HG03442 (cell line): ENCODE measurements around the gene HK2.
"Not testable (repeated sequence)": the region's sequence is repeated elsewhere in the genome, so short reads cannot be mapped to it uniquely, and the experiment has no call there.

Experiments used
- ATAC-seq: cut with Tn5 transposase; IDR thresholded peaks from one replicate; pipeline ENCODE4 v1.9.1; 2021; ENCODE audit warnings: mild to moderate bottlenecking, moderate library complexity; ENCODE audit not compliant: unreplicated experiment

The HK2 gene

DNA sequence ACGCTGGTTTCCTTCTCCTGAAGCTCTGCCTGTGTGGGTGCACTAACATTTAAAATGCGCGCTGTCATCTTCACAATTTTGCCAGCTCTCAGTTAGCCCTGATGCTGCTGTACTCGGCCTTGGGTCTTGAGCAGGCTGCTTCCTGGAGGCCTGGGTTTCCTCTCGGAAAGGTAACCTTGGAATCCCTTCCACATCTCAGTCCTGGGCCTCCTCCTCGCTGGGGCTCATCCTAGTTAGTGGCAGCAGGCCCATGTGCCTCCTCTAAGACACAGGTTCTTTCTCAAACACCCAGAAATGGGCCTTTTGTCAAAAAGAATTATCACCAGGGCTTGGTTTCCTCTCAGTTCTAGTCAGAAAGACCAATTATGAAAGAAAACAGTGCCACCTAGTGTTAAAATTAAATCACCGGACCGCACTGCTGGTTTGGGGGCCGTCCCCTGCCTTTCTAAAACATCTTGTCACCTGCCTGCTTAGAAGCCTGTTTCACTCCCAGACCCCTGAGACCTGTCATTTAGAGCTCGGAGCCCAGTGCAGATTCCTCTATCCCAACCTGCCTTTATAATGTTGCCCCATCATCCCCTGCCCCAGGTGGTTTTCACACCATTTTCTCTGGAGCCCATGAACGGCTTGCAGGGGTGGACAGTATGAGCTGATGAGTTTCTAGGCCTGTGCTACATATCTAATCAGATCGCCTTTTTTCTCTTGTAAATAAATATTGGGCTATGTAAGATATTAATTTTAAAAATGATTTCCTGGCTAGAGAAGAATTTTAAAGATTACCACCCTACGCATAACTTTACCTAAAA is 42.4 kb downstream of the HK2 start:
- peak; percentile 69 for ATAC-seq

- no peak for ATAC-seq
Measured at GRCh38 chr2:74877376-74877775, 43.4 kb downstream of the HK2 start.

GRCh38 chr2:74877781-74878433 is 44.0 kb downstream of the HK2 start:
- ATAC-seq, result no peak

DNA sequence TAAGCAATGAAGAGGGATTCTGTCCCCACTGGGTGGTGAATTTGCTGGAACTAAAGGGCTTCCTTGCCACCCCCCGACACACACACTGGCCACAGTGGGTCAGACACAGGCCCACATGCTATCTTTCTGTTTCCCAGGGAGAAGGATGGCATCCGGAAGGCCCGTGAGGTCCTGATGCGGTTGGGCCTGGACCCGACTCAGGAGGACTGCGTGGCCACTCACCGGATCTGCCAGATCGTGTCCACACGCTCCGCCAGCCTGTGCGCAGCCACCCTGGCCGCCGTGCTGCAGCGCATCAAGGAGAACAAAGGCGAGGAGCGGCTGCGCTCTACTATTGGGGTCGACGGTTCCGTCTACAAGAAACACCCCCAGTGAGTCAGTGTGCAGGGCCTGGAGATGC is 44.6 kb downstream of the HK2 start:
- ATAC-seq, result no peak

GRCh38 chr2:74880054-74880728 is 46.3 kb downstream of the HK2 start:
- no peak for ATAC-seq

DNA sequence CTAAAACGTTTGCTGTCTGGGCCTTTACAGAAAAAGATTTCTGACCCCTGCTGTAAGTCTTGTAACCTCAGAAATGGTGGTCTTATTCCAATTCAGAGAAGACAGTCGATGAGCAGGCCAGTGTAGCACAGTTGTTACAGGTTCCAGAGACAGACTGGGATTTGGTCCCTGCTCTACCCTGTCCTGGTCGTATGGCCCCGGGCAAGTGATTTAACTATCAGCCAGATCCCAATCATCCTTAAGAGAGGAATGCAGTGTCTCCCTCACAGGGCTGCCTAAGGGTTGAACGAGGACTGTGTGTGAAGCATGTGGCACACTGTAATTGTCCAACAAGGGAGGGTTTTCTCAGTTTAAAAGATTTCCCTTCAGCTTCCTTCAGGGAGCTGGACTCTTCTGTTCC is 47.2 kb downstream of the HK2 start:
- no peak for ATAC-seq

GRCh38 chr2:74881626-74882298 is 47.8 kb downstream of the HK2 start:
- ATAC-seq, result no peak

DNA sequence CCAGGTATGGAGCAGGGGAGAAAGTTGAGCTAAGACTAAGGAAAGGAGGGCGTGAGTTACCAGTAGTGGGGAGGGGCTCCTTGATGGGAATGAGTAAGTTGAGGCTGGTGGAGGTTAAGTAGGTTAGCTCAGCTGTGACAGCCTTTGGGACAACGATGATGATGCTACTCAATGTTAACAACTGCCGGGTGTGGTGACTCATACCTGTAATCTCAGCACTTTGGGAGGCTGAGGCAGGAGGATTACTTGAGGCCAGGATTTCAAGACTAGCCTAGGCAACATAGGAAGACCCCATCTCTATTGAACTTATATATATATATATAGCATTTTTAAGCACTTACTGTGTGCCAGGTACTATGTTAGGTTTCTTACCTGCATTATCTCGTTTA is 48.4 kb downstream of the HK2 start:
- ATAC-seq, result no peak

DNA sequence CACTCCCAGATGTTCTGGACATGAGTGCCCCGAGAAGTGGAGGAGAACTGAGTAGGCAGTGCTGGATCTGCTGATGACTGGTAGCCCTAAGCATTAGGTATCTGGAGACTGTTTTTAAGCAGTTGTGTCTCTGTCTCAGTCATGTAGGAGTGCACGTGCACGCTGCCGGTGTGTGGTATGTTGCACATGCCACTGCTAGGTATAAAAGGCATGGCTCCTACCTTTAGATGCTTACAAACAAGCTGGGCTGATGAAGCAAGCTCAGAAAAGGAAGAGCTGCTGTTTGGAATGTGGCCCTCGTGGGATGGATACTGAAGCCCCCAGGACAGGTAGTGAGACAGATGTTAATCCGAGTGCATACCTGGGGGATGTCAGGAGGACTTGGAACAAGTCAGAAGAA is 49.1 kb downstream of the HK2 start:
- ATAC-seq, result no peak

- no peak for ATAC-seq
Measured at GRCh38 chr2:74884118-74884762, 50.3 kb downstream of the HK2 start.

- no peak for ATAC-seq
Measured at GRCh38 chr2:74884866-74885265, 50.9 kb downstream of the HK2 start.

GRCh38 chr2:74886251-74886650 is 52.3 kb downstream of the HK2 start:
- no peak for ATAC-seq

- no peak for ATAC-seq
Measured at GRCh38 chr2:74886811-74887210, 52.9 kb downstream of the HK2 start.

DNA sequence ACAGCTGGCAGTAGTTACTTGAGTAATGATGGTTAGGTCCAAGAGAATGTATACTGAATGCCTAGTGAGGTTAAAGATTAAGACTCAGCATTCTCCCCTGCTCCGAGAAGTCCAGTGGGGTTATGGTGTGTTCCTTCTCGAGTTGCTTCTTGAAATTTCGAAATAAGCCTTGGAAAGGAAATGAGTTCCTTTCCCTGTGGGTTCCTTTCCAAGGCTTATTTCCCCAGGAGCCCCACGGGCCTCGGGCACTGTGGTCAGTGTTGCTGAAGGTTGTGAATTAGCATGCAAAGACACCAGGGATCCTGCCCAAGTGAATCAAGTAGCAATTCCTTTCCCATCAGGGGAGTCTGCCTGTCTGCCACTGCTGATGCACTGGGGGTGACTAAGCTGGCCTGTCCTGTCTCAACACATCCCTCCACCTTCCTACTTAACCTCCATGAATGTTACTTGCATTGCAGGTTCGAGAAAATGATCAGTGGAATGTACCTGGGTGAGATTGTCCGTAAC is 53.6 kb downstream of the HK2 start:
- ATAC-seq, result no peak

- no peak for ATAC-seq
Measured at GRCh38 chr2:74887960-74888700, 54.2 kb downstream of the HK2 start.

- no peak for ATAC-seq
Measured at GRCh38 chr2:74889159-74889558, 55.2 kb downstream of the HK2 start.

- no peak for ATAC-seq
Measured at GRCh38 chr2:74890711-74891110, 56.8 kb downstream of the HK2 start.

DNA sequence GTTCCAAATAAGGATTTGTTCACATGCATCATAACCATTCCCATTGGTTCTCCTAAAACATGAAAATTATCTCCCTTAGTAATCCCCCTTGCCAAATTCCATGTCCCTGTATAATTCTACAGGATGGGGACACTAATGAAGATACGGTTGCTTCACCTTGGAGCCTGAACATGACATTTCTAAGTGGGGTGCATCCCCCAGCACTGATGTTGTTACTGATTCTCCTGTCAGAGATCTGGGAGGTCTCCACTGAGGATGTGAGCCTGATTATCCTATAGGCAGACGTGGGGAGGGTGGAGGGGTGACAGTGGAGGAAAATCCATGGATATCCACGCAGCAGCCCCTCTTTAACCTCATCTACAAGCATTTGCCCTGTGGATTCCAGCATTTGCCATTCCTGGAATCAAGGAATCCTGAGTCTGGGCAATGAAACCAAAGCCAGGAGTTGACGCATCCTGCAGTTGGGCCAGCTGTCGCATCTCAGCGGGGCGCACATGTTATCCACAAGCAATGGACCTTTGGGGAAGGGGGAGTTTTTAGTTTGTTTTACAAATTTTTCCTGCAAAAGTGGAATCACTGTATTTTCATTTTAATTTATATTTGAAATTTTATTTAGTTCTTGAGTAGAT is 57.3 kb downstream of the HK2 start:
- ATAC-seq, result no peak

GRCh38 chr2:74891816-74892215 is 57.9 kb downstream of the HK2 start:
- not testable (repeated sequence) for ATAC-seq

GRCh38 chr2:74892609-74893008 is 58.7 kb downstream of the HK2 start:
- no peak for ATAC-seq
